HepG2 (cell line): ENCODE results near the gene LRRC3. TPM values are rescaled to one million over a fixed set of nuclear protein-coding genes. Genes with fewer than 3 reads are reported as not detected.

Experiments used
- FOSL2 ChIP-seq: sonication (generic); formaldehyde crosslinking; IDR thresholded peaks from 2 replicates; pipeline ENCODE4 v1.4.0; 2020; ENCODE audit warnings: missing genetic modification reagents
- FOXA3 ChIP-seq: IDR thresholded peaks from 2 replicates; pipeline ENCODE4 v1.6.1; 2016; ENCODE audit warnings: missing genetic modification reagents, missing compliant biosample characterization
- GZF1 ChIP-seq: sonication (generic); formaldehyde crosslinking; IDR thresholded peaks from 2 replicates; pipeline ENCODE4 v1.5.1; 2020; ENCODE audit warnings: mild to moderate bottlenecking, missing genetic modification reagents
- MED8 ChIP-seq: sonication (generic); formaldehyde crosslinking; IDR thresholded peaks from 2 replicates; pipeline ENCODE4 v1.8.1; 2023; ENCODE audit warnings: mild to moderate bottlenecking, missing genetic modification reagents; ENCODE audit not compliant: insufficient replicate concordance
- MTF1 ChIP-seq: sonication (generic); formaldehyde crosslinking; IDR thresholded peaks from 2 replicates; pipeline ENCODE4 v1.5.0; 2020; ENCODE audit warnings: missing genetic modification reagents
- NR1H2 ChIP-seq: sonication (generic); formaldehyde crosslinking; IDR thresholded peaks from 2 replicates; pipeline ENCODE4 v1.8.1; 2022; ENCODE audit warnings: low read depth, missing genetic modification reagents, borderline replicate concordance
- POLR2AphosphoS5 ChIP-seq: IDR thresholded peaks from 2 replicates; pipeline ENCODE4 v1.6.1; 2012; ENCODE audit warnings: low read depth, low read length
- RFX1 ChIP-seq: fragments of 450-650 bp; IDR thresholded peaks from 2 replicates; pipeline ENCODE4 v1.6.1; 2017
- SMAD9 ChIP-seq: sonication (generic); formaldehyde crosslinking; IDR thresholded peaks from 2 replicates; pipeline ENCODE4 v1.5.1; 2020; ENCODE audit warnings: mild to moderate bottlenecking, missing genetic modification reagents
- WIZ ChIP-seq: sonication (generic); formaldehyde crosslinking; IDR thresholded peaks from 2 replicates; pipeline ENCODE4 v1.5.1; 2020; ENCODE audit warnings: mild to moderate bottlenecking, missing genetic modification reagents
- ZNF17 ChIP-seq: sonication (generic); formaldehyde crosslinking; IDR thresholded peaks from 2 replicates; pipeline ENCODE4 v1.5.0; 2020; ENCODE audit warnings: mild to moderate bottlenecking, missing genetic modification reagents
- ZNF570 ChIP-seq: sonication (generic); formaldehyde crosslinking; IDR thresholded peaks from 2 replicates; pipeline ENCODE4 v1.4.0; 2020; ENCODE audit warnings: mild to moderate bottlenecking, missing genetic modification reagents, borderline replicate concordance
- ZNF737 ChIP-seq: sonication (generic); formaldehyde crosslinking; IDR thresholded peaks from 2 replicates; pipeline ENCODE4 v1.5.0; 2020; ENCODE audit warnings: missing genetic modification reagents, mild to moderate bottlenecking, borderline replicate concordance
- ZSCAN21 ChIP-seq: sonication (generic); formaldehyde crosslinking; IDR thresholded peaks from 2 replicates; pipeline ENCODE4 v1.8.0; 2022; ENCODE audit warnings: mild to moderate bottlenecking, missing genetic modification reagents, moderate library complexity, borderline replicate concordance
- polyA plus RNA-seq, 8 experiments: library from polyadenylated mRNA; depleted of rRNA in 3 of 8; stranded (reverse) in 7 of 8; unstranded in 1 of 8; fragments of >200 nt; fragmentation: Illumina TruSeq in 4 of 8; extraction: Trizol in 4 of 8; gene quantifications; 2 replicates each; pipeline versions ENCODE4 v1.2.1 to v1.2.3, GENCODE V29; 2011 to 2016; ENCODE audit warnings: low read depth in 4 of 8, missing spikeins in 1 of 8, mixed read lengths in 1 of 8; ENCODE audit not compliant: insufficient read depth in 1 of 8
- total RNA-seq, 5 experiments: library from RNA; depleted of rRNA; stranded (reverse); fragments of >200 nt; fragmentation: Illumina TruSeq; extraction: Trizol; gene quantifications; 2 replicates each; pipeline ENCODE4 v1.2.3, GENCODE V29; 2016; ENCODE audit warnings: low read depth in 1 of 5
- TF ChIP-seq, protein P1 (sequence below): sonication (generic); formaldehyde crosslinking; IDR thresholded peaks from 2 replicates; pipeline ENCODE4 v1.8.1; 2023; ENCODE audit warnings: mild to moderate bottlenecking, inconsistent platforms, moderate library complexity, missing genetic modification reagents, borderline replicate concordance
- TF ChIP-seq, protein P2 (sequence below): IDR thresholded peaks from 2 replicates; pipeline ENCODE4 v1.4.0; 2020; ENCODE audit warnings: mild to moderate bottlenecking, missing genetic modification reagents
- TF ChIP-seq, protein P3 (sequence below): fragments of 450-650 bp; IDR thresholded peaks from 2 replicates; pipeline ENCODE4 v1.6.1; 2017; ENCODE audit warnings: mild to moderate bottlenecking

Gene LRRC3
- total and polyA plus RNA-seq, 2 of the 13 experiments (the other 11 are each of a cell fraction or from before 2014, with no cell fraction given), result 4.8 to 16.5 TPM

DNA sequence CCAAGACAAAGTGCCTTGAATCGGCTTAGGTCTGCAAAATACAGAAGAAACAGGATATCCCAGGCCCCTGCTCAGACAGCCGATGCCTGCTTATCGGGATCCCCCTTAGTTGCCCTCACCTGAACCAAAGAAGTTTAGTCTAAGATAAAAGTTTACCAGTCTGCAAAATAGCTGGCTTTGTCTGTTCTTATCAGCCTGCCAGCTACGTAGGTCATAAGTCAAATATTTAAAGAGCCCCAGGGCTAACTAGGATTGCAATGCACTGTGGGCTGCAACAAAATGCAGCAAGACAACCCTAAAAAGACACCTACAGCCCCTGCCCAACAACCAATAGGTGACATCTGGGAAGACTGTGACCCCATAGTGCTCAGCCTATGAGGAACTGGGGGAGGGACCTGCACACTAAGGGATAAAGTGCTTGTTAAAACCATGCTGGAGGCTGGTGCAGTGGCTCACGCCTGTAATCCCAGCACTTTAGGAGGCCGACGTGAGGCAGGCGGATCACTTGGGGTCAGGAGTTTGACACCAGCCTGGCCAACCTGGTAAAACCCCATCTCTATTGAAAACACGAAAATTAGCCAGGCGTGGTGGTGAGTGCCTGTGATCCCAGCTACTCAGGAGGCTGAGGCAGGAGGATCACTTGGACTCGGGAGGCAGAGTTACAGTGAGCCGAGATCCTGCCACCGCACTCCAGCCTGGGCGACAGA, 27.4 kb downstream of the LRRC3 start (continued):
- TF ChIP-seq, protein P1, sequence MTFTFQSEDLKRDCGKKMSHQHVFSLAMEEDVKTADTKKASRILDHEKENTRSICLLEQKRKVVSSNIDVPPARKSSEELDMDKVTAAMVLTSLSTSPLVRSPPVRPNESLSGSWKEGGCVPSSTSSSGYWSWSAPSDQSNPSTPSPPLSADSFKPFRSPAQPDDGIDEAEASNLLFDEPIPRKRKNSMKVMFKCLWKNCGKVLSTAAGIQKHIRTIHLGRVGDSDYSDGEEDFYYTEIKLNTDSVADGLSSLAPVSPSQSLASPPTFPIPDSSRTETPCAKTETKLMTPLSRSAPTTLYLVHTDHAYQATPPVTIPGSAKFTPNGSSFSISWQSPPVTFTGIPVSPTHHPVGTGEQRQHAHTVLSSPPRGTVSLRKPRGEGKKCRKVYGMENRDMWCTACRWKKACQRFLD, result no peak; the same call in 1 of the 2 replicates
- TF ChIP-seq, protein P2, sequence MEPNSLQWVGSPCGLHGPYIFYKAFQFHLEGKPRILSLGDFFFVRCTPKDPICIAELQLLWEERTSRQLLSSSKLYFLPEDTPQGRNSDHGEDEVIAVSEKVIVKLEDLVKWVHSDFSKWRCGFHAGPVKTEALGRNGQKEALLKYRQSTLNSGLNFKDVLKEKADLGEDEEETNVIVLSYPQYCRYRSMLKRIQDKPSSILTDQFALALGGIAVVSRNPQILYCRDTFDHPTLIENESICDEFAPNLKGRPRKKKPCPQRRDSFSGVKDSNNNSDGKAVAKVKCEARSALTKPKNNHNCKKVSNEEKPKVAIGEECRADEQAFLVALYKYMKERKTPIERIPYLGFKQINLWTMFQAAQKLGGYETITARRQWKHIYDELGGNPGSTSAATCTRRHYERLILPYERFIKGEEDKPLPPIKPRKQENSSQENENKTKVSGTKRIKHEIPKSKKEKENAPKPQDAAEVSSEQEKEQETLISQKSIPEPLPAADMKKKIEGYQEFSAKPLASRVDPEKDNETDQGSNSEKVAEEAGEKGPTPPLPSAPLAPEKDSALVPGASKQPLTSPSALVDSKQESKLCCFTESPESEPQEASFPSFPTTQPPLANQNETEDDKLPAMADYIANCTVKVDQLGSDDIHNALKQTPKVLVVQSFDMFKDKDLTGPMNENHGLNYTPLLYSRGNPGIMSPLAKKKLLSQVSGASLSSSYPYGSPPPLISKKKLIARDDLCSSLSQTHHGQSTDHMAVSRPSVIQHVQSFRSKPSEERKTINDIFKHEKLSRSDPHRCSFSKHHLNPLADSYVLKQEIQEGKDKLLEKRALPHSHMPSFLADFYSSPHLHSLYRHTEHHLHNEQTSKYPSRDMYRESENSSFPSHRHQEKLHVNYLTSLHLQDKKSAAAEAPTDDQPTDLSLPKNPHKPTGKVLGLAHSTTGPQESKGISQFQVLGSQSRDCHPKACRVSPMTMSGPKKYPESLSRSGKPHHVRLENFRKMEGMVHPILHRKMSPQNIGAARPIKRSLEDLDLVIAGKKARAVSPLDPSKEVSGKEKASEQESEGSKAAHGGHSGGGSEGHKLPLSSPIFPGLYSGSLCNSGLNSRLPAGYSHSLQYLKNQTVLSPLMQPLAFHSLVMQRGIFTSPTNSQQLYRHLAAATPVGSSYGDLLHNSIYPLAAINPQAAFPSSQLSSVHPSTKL (CRISPR knock-in tag), result peak; percentile 39; the same call in 1 of the 2 replicates
- TF ChIP-seq ZNF17 (CRISPR knock-in tag), result no peak
- TF ChIP-seq ZNF570 (CRISPR knock-in tag), result no peak
- no peak; the same call in 1 of the 2 replicates for TF ChIP-seq FOXA3 (CRISPR knock-in tag)
- TF ChIP-seq NR1H2 (CRISPR knock-in tag), result no peak
- peak; percentile 90; the same call in 1 of the 2 replicates for TF ChIP-seq ZNF737 (CRISPR knock-in tag)
- TF ChIP-seq RFX1, result no peak
- peak; percentile 3 for TF ChIP-seq MED8 (CRISPR knock-in tag)
- TF ChIP-seq ZSCAN21, result no peak
- TF ChIP-seq, protein P3, sequence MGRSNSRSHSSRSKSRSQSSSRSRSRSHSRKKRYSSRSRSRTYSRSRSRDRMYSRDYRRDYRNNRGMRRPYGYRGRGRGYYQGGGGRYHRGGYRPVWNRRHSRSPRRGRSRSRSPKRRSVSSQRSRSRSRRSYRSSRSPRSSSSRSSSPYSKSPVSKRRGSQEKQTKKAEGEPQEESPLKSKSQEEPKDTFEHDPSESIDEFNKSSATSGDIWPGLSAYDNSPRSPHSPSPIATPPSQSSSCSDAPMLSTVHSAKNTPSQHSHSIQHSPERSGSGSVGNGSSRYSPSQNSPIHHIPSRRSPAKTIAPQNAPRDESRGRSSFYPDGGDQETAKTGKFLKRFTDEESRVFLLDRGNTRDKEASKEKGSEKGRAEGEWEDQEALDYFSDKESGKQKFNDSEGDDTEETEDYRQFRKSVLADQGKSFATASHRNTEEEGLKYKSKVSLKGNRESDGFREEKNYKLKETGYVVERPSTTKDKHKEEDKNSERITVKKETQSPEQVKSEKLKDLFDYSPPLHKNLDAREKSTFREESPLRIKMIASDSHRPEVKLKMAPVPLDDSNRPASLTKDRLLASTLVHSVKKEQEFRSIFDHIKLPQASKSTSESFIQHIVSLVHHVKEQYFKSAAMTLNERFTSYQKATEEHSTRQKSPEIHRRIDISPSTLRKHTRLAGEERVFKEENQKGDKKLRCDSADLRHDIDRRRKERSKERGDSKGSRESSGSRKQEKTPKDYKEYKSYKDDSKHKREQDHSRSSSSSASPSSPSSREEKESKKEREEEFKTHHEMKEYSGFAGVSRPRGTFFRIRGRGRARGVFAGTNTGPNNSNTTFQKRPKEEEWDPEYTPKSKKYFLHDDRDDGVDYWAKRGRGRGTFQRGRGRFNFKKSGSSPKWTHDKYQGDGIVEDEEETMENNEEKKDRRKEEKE, result no peak
- TF ChIP-seq SMAD9 (CRISPR knock-in tag), result no peak
- TF ChIP-seq POLR2AphosphoS5, result peak; percentile 95
- peak; percentile 26; the same call in 1 of the 2 replicates for TF ChIP-seq FOSL2 (CRISPR knock-in tag)
- no peak for TF ChIP-seq WIZ (CRISPR knock-in tag)
- no peak for TF ChIP-seq MTF1 (CRISPR knock-in tag)
- no peak for TF ChIP-seq GZF1 (CRISPR knock-in tag)
